ENCODE results near the gene SRRM3.
A peak's percentile ranks its signal among the peaks of the same experiment; 100 is the strongest.

- TF ChIP-seq EZH2 (IDR thresholded peaks at IDR 0.05; ENCODE audit: low read depth, unreplicated experiment) (no peak), CTCF (conservative IDR thresholded peaks at IDR 0.05; ENCODE audit: low read depth in 2 of 2) (peak; percentile 96 to 99), POLR2AphosphoS5 (IDR thresholded peaks at IDR 0.05; ENCODE audit: low read depth) (peak; percentile 25; the same call in 1 of the 2 replicates), EZH2phosphoT487 (IDR thresholded peaks at IDR 0.05; ENCODE audit: unreplicated experiment) (no peak), REST (IDR thresholded peaks at IDR 0.05; ENCODE audit: unreplicated experiment) (no peak), CREB1 (CRISPR knock-in tag; IDR thresholded peaks at IDR 0.05; ENCODE audit: low read depth) (peak; percentile 38; the same call in 1 of the 2 replicates), JUNB (IDR thresholded peaks at IDR 0.05; ENCODE audit: unreplicated experiment) (no peak)
Measured at GRCh38 chr7:76291351-76292212, 89.9 kb downstream of the SRRM3 start.

Measured in GM23338 (cell line).